Left ventricle myocardium superior (tissue), 1 donor: ENCODE results near the gene TRIM2. TPM values are rescaled to one million over a fixed set of nuclear protein-coding genes. Genes with fewer than 3 reads are reported as not detected.

Experiments
- ATAC-seq: fragments of 200-7000 bp; cut with Tn5 transposase; one replicate; pipeline ENCODE4 v1.9.1; 2020; ENCODE audit warnings: mild to moderate bottlenecking, moderate library complexity
- DNase-seq: peaks from one replicate; pipeline ENCODE4 v3.0.0-alpha.2; 2020
- intact Hi-C: fragments of 100-400 bp; cut with micrococcal nuclease; formaldehyde crosslinking; loops from one replicate; pipeline ENCODE4 v1.11.0; 2022
- total RNA-seq: library from RNA; stranded (reverse); fragmentation: NEBNext Ultra II Directional; extraction: Animal tissue kit (Norgen Biotek cat#: 25700); gene quantifications from one replicate; pipeline ENCODE4 v1.2.1, GENCODE V29; 2021
- donor health status: DM: no; HTN: yes; CAD: no; lungs with severe emphysema.

TRIM2 gene
- total RNA-seq, 1 donor from 2014 or later, result 18.6 TPM

- ATAC-seq, result no peak
- intact Hi-C loops, result no loop called here
- no peak for DNase-seq
These were observed 14.7 kb downstream of the TRIM2 start for GRCh38 chr4:153218961-153219360.

DNA sequence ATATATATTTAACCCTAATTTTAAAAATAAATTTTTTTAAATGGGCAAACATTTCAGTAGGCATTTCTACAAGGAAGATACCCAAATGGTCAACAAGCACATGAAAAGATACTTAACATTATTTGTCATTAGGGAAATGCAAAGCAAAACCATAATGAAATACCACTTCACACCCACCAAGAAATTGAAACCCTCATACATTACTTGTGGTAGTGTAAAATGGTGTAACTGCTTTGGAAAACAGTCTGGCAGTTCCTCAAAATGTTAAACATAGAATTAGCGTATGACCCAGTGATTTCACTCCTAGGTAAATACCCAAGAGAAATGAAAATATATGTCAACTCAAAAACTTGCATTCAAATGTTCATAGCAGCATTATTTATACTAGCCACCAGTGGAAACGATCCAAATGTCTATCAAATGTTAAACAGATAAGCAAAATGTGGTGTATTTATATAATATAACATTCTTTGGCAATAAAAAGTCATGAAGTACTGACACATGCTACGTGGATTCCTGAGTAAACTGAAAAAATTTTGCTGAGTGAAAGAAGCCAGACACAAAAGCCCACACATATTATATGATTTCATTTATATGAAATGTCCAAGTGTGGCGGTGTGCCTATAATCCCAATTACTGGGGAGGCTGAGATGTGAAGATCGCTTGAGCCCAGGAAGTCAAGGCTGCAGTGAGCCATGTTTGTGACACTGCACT lies 16.6 kb downstream of the TRIM2 start:
- intact Hi-C loops, result no loop called here
- no peak for DNase-seq

DNA sequence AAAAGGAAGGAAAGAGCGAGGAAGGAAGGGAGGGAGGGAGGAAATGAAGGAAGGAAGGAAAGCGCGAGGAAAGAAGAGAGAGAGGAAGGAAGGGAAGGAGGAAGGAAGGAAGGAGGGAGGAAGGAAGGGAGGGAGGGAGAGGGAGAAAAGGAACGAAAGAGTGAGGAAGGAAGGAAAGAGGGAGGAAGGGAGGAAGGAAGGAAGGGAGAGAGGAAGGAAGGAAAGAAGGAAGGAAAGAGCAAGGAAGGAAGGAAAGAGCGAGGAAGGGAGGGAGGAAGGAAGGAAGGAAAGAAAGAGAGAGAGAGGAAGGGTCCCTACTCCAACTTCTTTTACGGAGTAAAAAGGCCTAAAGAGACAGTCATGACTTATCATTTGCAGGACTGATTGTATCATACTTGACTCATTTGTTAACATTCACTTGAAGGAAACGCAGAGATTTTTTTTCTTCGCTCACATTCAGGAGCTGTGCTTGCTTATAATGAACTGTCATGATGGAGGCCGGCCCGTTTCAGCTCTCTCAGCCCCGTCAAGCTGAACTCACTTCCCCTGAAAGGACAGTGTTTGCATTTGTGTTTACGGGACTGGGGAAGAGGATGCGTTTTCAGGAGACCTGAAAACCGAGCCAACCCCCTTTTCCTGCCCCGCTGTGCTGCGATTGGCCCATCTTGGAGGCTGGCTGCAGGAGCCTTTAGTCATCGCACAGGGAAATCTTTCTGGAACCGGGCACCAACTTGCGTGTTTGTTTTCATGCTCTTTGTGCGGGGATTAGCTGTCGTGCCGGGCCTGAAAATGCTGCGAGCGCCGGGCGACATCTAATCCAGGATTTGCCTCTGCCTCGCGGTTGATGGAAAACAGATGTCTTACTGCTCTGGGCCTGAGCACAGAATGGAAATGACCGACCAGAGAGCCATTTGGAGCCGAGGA lies 17.8 kb downstream of the TRIM2 start:
- intact Hi-C loops, result no loop called here
- peak; percentile 69 for ATAC-seq
- DNase-seq, result peak; percentile 47

More for the DNA sequence above, 16.6 kb downstream of the TRIM2 start:
- no peak for ATAC-seq

GRCh38 chr4:153222707-153223426 lies 18.6 kb downstream of the TRIM2 start:
- ATAC-seq, result peak; percentile 91
- DNase-seq, result peak; percentile 76
- intact Hi-C loops, result no loop called here

DNA sequence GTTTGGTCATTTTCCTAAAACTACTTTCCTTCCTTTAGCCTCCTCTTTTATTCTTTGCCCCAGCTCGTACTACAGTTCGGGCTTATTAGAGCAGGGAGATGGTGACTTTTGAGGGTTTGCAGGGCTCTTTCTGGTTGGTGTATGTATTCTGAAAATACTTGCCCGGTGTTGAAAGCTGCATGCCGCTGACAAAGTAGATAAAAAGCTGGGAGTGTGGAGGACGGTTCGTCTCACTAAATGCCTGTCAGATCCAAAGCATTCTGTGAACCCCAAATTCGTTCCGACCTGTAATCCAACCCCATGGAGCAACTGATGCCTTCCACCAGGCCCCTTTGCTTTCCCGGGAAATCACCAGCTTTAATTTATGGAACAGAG lies 19.2 kb downstream of the TRIM2 start:
- ATAC-seq, result peak; percentile 65
- intact Hi-C loops, result no loop called here
- DNase-seq, result no peak

GRCh38 chr4:153223930-153224329 lies 19.7 kb downstream of the TRIM2 start:
- ATAC-seq, result peak; percentile 35
- DNase-seq, result no peak
- intact Hi-C loops, result no loop called here

DNA sequence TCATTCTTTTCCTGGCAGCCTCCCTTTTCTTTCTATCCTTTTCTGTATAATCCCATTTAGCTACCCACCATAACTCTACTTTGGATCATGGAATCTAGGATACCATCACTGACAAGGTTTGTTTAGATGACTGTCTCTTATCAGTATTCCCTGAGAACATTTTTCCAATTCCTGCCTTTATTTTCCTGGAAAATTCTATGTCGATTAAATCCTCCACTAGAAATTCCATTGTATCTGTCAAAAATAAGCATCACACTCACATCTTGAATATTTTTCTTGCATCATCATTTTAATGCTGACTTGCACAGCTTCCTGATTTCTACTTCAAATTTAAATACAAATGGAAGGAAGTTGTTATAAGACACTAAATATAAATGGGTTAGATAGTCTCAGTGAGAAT lies 20.2 kb downstream of the TRIM2 start:
- DNase-seq (no peak), ATAC-seq (no peak)
- intact Hi-C loops, result no loop called here

DNA sequence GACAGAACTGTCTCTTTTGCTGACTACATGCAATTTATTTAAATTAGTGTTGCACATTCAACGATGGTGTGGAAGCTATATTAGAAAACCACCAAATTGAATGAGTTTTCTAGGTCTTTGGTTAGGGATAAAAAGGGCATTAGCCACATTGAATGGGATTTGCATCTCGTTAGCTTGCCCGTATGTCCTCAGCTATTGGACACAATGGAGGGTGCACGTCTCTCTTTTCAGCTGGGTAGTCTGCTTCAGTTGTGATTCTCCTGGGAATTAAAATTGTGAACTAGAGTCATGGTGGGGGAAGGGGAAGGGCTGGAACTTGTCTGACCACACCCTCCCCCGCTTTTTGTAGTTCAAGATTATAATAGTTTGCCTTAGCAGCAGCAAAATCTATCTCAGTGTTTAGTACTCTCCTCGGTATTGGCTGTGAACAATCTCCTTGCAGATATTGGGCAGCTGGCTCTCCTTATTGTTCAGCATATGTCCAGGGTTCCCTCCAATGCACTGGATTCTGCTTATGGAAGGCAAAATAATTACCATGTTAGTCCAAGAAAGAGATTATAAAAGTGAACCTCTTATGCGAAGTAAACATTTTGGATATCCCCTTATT lies 23.3 kb downstream of the TRIM2 start:
- intact Hi-C loops, result no loop called here
- no peak for ATAC-seq

GRCh38 chr4:153228512-153229140 lies 24.4 kb downstream of the TRIM2 start:
- ATAC-seq (no peak), DNase-seq (no peak)
- intact Hi-C loops, result no loop called here

More for the DNA sequence above, 23.3 kb downstream of the TRIM2 start:
- DNase-seq, result no peak

GRCh38 chr4:153229545-153229944 lies 25.3 kb downstream of the TRIM2 start:
- DNase-seq, result no peak
- ATAC-seq, result no peak
- intact Hi-C loops, result no loop called here

DNA sequence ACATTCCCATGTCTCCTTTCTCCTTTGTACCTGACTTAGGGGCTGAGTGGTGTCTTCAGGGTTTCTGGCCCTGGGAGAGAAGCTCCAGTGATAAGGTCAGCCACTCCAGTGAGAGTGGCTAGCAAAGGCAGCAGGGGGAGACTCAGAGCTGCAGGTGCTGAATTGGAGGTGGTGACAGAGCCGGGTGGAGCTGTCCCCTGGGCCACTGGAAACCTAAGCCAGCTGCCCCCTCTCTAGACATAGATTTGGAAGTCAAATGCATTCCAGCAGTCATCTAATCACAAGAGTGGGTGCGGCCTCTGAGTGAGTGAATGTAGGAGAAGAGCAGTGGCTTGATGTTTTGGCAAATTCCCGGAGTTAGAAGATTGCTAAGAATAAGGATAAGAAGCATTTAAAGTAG lies 28.5 kb downstream of the TRIM2 start:
- peak; percentile 68 for DNase-seq
- peak; percentile 97 for ATAC-seq
- intact Hi-C loops, result no loop called here

DNA sequence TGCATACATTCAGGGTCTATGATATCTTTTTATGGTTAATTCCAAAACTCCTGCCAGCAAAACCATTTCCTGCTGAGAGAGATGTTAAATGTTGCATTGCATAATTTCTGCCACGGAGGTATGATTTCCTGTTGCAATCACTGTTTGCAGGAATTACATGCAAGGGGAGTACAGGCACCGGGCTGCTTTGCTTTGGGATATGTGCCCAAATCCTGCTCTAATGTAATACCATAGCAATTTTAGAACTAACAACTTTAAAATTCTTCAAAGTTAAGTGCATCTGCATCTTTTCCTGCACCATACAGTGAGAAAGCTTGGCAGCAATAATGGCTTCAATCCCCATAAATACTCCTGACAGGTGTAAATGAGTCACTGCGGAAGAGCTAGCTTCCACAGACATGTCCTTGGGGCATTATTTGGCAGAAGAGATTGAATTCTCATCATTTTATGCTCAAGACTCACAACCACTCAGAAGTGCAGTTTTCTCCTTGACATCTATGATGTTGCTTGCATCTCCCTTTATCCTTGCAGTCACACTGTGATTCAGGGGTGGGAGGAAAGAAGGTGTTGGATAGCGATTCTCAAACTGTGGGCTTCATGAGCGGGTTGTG lies 29.6 kb downstream of the TRIM2 start:
- intact Hi-C loops, result no loop called here
- DNase-seq (no peak), ATAC-seq (peak; percentile 35)

GRCh38 chr4:153234885-153235284 lies 30.6 kb downstream of the TRIM2 start:
- ATAC-seq (no peak), DNase-seq (no peak)
- intact Hi-C loops, result no loop called here

- ATAC-seq (no peak), DNase-seq (no peak)
- intact Hi-C loops, result no loop called here
These were observed 34.1 kb downstream of the TRIM2 start for GRCh38 chr4:153238135-153238919.

DNA sequence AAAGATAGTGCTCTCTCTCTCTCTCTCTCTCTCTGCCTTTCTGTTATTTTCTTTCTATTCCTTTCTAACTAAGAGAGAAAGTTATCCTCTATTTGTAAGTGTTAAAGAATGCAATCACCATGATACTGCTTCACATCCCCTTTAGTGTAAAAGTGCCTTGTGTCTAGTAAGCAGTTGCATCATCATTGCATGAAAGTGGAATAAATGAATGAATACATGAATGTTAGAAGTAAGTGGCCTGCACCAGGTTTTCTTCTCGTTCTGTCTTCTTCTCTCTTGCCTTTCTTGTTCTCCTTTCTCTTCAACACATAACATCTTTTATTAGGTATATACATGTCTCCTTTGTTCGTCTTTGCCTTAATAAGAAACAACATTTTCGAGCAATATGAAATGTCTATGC lies 35.2 kb downstream of the TRIM2 start:
- ATAC-seq, result no peak
- intact Hi-C loops, result no loop called here
- DNase-seq, result no peak

- ATAC-seq, result peak; percentile 47
- DNase-seq, result no peak
- intact Hi-C loops, result no loop called here
These were observed 37.1 kb downstream of the TRIM2 start for GRCh38 chr4:153241295-153241694.

GRCh38 chr4:153241970-153242838 lies 38.0 kb downstream of the TRIM2 start:
- DNase-seq (peak; percentile 46), ATAC-seq (peak; percentile 86)
- intact Hi-C loops, result no loop called here
